HG03097 (cell line): ENCODE data around the gene KHK.
"Not testable (repeated sequence)": the region's sequence is repeated elsewhere in the genome, so short reads cannot be mapped to it uniquely, and the experiment has no call there.

Experiments used
- ATAC-seq: cut with Tn5 transposase; IDR thresholded peaks from one replicate; pipeline ENCODE4 v1.9.1; 2021; ENCODE audit not compliant: unreplicated experiment, low FRiP score

Gene KHK

DNA sequence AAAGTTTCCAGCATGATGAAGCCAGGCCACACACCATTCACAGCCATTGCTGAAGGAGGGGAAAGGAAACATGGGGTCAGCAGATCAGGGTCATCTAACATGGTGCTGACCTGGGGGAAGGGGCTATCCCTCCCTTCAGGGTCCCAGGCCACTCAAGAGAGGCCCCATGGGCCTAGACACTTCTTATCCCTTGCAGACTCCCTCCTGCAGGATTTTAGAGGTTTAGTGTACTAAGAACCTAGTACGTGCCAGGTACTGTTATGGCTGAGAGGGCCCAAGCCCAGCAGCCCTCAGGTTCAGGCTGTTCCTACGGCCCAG, 8.8 kb downstream of the KHK start:
- no peak for ATAC-seq

DNA sequence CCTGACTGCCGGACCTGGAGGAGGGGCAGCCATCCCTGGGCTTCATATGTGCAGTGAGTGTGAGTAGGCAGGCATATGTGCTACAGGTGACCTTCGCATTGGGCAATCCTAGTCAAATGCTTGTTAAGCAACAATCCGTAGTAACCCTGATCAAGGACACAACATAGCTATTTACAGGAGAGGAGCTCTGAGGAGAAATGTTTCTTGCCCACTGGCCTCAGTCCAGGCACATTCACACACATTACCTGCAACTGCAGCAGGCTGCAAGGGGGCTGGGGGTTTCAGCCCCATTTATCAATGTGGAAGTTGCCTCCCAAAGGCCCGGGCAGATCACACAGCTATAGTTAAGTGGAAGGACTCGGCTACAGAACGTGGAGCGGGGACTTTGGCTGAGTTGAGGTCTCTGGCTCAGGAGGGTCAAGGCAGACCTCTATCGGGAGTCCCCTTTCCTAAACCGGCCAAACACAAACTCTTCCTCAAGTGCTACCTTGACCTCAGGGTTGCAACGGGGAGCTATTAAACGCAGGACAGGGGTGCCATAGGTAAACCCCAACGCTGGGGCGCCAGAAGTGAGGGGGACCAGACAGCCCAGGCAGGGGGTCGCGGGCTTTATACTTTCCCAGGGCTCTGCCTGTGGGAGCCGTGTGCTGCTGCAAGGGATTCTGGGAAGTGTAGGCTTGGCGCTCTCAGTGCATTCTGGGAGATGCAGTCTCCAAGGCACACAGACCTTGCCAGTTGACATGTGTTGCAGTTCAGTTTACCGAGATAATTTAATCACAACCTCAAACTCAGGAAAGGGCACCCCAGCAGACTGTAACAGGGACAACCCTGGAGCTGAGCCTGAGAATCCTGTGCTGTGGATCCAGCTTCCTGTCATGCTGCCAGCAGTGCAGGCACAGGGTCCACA, 9.4 kb downstream of the KHK start:
- ATAC-seq = no peak

DNA sequence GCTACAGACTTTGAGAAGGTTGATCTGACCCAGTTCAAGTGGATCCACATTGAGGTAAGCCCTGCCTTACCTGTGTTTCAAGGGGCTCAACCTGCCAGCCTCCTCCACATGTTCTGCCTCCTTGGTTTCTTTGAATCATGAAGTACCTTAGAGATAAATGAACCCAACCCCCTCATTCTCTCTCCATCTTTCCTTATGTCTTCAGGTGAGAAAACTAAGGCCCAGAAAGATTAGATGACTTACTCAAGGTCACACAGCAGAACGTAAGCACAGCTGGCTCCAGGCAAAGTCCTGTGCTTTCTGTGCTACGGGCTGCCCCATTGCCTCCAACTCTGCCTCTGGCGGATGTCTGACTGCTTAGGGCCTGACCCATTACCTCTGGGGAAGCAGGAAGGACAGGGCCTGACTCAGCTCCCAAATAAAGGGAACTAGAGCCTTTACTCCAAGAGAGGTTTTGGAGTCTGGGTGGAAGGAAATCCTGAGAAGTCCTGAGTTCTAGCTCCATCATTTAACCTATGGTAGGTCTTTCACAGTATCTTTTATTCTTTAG, 10.3 kb downstream of the KHK start:
- ATAC-seq = no peak

DNA sequence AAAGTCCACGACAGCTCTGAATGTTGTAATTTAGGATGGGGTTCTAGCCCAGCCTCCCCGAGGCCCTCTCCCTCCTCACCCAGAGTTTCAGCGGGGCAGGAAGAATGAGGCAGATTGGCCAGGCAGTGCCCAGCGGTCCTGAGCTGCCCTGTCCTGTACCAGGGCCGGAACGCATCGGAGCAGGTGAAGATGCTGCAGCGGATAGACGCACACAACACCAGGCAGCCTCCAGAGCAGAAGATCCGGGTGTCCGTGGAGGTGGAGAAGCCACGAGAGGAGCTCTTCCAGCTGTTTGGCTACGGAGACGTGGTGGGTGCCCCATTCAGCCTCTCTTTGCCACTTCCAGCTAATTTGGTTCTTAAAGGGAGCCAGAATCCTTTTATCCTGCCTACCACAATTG, 10.8 kb downstream of the KHK start:
- no peak for ATAC-seq

DNA sequence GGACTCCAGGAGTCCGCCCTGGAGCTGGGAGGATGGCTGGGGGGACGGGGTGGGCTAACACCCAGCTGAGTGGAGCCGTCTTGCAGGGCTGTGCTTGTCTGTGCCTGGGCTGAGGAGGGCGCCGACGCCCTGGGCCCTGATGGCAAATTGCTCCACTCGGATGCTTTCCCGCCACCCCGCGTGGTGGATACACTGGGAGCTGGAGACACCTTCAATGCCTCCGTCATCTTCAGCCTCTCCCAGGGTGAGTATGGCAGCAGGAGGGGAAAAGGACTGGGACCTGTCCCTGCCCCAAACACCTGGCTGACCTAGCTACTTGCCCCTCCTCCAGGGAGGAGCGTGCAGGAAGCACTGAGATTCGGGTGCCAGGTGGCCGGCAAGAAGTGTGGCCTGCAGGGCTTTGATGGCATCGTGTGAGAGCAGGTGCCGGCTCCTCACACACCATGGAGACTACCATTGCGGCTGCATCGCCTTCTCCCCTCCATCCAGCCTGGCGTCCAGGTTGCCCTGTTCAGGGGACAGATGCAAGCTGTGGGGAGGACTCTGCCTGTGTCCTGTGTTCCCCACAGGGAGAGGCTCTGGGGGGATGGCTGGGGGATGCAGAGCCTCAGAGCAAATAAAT, 12.9 kb downstream of the KHK start:
- ATAC-seq = no peak

DNA sequence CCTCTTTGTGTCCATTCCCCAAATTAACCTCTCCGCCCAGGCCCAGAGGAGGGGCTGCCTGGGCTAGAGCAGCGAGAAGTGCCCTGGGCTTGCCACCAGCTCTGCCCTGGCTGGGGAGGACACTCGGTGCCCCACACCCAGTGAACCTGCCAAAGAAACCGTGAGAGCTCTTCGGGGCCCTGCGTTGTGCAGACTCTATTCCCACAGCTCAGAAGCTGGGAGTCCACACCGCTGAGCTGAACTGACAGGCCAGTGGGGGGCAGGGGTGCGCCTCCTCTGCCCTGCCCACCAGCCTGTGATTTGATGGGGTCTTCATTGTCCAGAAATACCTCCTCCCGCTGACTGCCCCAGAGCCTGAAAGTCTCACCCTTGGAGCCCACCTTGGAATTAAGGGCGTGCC, 13.5 kb downstream of the KHK start:
- ATAC-seq = no peak

DNA sequence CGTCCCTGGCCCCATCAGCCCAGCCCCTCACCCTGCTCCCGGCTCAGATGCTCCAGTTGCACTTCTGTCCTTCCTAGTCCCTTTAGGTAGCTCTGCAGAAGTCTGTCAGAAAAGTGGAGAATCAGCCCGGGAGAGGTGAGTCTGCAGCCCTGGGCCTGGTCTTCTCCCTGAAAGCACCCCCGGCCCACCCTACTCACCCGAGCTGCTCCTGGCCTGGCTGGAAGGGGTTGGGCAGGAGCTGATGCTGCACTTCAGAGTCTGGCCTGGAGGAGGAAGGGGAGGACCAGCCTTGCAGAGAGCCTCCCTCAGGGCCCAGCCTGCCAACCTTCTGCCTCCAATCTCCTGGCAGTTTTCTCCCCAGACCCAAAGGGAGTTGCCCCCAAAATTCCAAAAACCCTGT, 15.8 kb downstream of the KHK start:
- ATAC-seq = no peak

DNA sequence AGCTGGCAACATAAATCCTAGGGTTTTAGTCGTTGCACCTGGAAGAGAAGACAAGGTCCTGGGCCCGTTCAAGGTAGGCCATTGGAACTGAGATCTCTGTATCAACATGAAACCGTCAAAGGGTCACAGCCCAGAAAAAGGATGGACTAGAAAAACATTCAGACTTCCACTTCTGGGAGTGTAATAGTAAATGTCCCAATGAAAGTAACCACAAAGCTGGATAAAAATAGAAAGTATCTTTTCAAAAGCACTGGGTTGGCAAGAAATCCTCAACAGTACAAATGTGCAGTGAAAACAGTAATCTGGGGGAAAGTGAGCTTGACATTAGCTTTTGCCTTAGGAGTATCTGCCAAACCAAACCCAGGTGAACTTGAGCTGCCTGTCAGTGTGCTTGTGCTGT, 19.4 kb downstream of the KHK start:
- ATAC-seq = no peak

DNA sequence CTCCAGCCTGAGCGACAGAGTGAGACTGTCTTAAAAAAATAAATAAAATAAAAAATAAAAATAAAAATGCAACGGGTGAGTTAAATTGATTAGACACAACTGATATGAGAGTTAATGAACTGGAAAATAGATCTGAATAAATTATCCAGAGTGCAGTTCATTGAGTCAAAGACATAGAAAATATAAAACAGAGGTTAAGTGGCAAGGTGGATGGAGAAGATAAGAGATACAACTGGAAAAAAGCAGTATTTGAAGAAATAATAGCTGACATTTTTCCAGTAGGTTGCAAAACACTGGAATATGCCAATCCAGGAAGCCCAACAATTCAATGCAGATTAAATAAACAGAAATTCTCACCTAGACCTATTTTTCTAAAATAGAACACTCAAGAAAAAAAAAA, 21.6 kb downstream of the KHK start:
- no peak for ATAC-seq

DNA sequence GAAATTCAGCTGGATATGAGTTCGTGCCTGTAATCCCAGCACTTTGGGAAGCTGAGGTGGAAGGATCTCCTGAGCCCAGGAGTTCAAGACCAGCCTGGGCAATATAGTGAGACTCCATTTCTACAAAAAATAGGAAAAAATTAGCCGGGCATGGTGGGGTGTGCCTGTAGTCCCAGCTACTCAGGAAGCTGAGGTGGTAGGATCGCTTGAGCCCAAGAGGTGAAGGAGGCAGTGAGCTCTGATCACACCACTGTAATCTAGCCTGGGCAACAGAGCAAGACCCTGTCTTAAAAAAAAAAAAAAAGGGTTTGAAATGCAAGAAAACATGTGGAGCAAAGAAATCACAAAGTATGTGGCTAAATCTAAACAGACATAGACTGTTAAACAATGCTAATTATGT, 22.5 kb downstream of the KHK start:
- ATAC-seq = no peak

DNA sequence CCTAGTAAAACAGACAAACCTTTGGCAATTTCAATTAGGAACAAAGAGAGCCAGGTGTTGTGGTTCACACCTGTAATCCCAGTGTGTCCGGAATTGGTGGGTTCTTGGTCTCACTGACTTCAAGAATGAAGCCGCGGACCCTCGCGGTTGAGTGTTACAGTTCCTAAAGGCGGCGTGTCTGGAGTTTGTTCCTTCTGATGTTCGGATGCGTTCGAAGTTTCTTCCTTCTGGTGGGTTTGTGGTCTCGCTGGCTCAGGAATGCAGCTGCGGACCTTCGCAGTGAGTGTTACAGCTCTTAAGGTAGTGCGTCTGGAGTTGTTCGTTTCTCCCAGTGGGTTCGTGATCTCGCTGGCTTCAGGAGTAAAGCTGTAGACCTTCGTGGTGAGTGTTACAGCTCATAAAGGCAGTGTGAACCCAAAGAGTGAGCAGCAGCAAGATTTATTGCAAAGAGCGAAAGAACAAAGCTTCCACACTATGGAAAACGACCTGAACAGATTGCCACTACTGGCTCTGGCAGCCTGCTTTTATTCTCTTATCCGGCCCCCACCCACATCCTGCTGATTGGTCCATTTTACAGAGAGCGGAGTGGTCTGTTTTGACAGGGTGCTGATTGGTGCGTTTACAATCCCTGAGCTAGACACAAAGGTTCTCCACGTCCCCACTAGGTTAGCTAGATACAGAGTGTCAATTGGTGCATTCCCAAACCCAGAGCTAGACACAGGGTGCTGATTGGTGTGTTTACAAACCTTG, 24.2 kb downstream of the KHK start:
- not testable (repeated sequence) for ATAC-seq

DNA sequence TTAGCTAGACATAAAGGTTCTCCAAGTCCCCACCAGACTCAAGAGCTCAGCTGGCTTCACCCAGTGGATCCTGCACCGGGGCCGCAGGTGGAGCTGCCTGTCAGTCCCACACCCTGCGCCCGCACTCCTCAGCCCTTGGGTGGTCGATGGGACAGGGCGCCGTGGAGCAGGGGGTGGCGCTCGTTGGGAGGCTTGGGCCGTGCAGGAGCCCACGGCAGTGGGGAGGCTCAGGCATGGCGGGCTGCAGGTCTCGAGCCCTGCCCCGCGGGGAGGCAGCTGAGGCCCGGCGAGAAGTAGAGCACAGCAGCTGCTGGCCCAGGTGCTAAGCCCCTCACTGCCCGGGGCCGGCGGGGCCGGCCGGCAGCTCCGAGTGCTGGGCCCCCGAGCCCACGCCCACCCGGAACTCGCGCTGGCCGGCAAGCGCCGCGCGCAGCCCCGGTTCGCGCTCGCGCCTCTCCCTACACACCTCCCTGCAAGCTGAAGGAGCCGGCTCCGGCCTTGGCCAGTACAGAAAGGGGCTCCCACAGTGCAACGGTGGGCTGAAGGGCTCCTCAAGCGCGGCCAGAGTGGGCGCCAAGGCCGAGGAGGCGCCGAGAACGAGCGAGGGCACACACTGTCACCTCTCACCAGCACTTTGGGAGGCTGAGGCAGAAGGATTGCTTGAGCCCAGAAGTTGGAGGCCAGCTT, 25.0 kb downstream of the KHK start:
- ATAC-seq = not testable (repeated sequence)

DNA sequence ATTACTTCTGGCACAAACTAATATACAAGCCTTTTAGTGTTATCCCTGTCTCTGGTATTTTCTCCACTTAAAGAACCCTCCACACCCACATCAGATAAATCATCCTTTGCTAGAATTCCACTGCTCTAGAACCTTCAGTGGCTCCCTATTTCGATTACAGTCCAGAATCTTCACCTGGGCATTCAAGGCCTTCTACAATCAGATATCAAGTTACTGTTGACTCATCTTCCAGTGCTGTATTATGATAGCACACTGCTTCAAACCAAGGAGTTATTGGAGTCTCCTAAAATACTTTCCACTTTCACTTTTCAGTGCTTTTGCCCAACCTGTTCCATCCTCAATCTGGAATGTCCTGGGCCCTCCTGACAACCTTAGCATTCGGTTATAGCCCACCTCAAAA, 28.9 kb downstream of the KHK start:
- no peak for ATAC-seq

DNA sequence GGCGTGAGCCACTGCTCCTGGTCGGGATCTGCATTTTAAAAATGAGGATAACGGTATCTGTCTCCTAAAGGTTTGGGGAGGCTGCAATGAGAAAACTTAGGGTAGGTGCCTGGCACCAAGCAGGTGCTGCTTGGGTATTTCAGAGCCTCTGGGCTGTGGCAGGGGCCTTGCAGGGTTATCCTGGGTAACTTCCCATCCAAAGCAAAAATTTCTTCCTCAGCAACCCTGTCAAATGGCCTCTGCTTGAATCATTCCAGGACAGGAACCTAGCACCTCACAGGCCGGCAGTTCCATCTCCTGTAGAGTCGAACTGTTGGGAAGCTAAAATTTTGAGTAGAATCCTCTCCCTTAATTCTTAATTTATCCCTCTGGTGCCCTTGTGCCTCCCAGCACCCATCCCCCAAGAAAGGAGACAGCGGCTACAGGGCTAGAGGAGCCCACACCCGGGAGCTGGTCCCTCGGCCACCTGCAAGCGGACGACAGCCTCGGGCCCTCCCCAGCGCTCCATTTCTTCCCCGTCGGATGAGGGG, 31.5 kb downstream of the KHK start:
- no peak for ATAC-seq

DNA sequence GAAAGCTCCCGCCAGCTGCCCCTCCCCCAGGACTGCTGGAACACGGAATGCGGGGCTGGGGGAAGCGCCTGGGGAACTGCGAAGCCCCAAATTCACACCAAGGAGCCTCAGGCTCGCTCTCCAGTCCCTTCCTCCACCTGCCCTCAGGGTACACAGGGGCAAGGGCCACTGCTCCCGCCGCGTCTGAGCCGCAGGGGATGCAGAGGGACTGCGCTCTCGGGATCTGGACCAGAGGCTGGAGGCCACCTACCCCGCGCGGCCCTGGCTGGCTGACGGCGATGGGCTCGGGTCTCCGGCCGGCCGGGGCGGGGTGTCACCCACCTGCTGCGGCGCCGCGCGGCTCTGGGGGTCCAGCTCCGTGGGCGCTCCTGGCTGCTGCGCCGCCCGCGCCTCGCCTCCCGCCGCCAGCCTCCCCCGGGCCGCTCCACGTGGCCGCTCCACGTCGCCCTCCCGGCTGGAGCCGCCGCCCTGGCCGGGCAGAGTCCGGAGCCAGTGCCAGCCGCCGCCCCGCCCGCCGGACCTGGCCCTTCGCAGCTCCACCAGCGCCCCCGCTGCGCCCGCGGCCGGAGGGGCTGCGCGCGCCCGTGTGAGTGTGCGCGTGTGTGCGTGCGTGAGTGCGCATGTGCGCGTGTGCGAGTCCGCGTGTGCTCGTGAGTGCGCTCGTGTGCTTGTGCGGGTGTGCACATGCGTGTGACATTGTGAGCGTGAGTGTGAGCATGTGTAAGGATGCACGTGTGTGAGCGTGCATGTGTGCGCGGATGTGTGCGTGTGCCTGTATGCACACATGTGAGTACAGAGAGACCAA, 32.2 kb downstream of the KHK start, which contains the start of gene CGREF1:
TSS of gene CGREF1 (minus strand) at position 604 of the 805 bp plus-strand sequence. CDS start 14,762 bp downstream, outside the sequence.
- ATAC-seq = no peak

DNA sequence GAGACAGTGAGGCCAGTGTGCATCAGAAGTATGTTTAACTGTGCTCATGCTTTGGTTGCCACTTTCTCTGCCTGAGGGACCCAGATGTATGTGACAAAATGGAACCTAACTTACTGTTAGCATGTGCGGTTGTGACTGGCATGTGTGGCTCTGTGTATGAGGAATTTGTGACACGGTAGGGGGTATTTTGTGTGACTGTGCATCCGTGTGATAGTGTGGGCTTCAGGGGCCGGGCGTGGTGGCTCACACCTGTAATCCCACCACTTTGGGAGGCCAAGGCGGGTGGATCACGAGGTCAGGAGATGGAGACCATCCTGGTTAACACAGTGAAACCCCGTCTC, 32.7 kb downstream of the KHK start:
- ATAC-seq = not testable (repeated sequence)

DNA sequence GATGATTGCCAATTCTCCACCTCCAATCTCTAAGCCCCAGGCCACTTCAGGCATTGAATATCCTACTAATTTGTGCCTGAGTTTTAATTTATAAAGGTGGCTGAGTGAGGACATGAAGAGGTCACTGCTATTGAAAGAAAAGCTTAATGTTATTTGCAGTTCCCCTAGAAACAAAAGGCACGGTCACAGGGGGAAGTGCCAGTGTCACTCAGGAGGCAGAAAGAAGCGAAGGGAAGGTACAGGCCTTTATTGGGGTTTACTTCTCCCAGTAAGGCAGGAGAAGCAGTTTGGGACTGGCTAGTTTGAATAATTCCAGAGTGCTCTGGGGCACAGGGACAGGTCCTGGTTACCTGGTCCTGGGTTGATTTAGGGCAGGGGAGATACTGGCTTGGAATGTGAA, 35.3 kb downstream of the KHK start:
- ATAC-seq = no peak

DNA sequence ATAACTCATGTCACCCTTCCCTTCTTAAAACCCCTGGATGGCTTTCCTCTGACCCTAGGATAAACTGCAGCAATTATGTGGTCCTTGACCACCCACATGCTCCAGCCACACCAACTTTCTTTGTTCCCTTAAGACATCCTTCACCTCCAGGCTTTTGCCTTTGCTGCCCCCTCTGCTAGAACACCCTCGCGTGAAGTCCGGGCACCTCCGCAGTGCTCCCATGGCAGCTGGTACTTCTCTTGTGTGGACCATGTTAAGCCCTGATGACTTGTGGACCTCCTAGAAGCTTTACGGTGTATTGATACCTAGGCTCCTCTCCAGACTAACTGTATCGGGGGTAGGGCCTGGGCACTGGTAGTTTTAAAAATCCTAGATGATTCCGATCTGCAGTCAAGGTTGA, 36.2 kb downstream of the KHK start:
- ATAC-seq = no peak

DNA sequence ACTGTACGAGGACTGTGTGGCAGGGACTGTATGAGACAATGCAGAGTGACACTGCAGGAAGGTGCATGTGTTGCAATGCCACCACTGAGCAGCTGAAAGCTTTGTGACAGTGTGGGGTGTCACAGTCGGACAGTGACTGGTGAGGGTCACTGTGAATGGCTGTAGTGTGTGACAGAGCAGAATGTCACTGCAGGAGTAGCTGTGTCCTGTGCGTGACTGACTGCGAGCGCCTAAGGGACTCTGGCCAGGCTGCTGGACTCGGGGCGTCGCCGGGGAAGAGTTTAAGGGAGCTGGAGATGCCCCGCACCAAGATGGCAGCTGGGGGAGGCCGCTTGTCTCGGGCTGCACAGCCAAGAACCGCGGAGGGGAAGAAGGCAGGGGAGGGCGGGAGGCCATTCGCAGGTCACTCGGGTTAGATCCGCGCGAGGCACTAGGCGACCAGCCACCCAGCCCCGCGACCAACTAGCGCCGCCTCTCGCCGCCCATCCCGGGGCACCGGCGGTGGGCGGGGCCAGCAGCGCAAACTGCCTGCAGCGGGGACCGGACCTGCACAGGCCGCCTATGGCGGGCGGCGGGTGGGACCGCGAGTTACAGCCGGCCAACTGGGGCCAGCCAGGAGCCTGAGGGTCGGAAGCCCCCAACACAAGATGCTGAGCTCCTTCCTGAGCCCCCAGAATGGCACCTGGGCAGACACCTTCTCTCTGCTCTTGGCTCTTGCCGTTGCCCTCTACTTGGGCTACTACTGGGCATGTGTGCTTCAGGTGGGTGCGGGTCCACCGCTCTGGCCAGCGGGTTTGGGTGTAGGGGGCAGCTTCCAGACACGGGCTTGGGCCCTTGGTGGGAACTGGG, 37.0 kb downstream of the KHK start, which contains the start of gene ABHD1:
TSS of gene ABHD1 (plus strand) at position 514 of the 849 bp plus-strand sequence. CDS start at position 648, 134 bp downstream.
- no peak for ATAC-seq
